Erythroblast (primary cell): ENCODE measurements around the gene UBXN1.

Experiments
- DNase-seq, 2 experiments: peaks; one replicate each; lab custom pipeline; 2025; lab: John Stamatoyannopoulos, UW
- GATA1 ChIP-seq: IDR thresholded peaks from 2 replicates; pipeline ENCODE4 v1.6.1; 2011; ENCODE audit warnings: low read depth, mild to moderate bottlenecking, control low read depth, low read length, moderate library complexity
- POLR2A ChIP-seq: IDR thresholded peaks from 2 replicates; pipeline ENCODE4 v1.6.1; 2011; ENCODE audit warnings: mild to moderate bottlenecking, low read length

UBXN1 gene, protein sequence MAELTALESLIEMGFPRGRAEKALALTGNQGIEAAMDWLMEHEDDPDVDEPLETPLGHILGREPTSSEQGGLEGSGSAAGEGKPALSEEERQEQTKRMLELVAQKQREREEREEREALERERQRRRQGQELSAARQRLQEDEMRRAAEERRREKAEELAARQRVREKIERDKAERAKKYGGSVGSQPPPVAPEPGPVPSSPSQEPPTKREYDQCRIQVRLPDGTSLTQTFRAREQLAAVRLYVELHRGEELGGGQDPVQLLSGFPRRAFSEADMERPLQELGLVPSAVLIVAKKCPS

DNA sequence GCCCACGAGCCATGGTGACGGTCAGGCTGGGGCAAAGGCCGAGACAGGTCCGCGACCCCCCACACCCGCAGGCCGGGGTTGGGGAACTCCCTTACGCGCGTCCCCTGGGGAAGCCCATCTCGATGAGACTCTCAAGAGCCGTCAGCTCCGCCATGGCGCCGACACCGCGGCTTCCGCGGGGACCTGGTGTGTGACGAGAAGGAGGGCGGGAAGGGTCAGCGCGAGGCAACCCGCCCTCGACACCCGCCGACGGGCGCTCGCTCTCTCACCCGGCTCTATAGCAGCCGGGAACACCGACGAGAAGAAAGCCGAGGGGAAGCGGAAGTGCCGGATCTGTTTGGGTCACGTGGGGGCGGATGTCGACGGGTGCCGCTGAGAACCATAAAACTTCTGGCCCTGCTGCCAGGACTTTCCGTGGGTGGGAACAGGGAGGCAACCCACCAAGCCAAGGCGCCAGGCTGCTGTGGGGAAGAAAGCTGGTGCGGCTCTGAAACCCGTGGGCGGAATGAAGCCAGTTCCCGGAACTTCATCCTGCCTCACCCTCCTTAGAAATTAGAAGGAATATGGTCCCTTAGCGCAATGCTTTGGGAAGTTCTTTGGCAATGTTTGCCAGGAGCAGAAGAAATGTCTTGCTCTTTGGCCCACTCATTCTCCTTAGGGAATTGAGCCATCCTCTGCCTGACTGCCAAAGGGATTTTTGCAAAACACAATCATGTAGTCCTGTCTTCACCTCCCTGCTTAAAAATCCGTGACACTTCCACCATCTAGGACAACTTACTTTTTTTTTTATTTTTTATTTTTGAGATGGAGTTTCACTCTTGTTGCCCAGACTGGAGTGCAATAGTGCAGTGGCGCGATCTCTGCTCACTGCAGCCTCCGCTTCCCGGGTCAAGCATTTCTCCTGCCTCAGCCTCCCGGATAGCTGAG, at the start of gene UBXN1:
Gene UBXN1 (minus strand): TSS at position 304 of the 927 bp plus-strand sequence. CDS start 150 bp downstream, at position 154.
- peak; percentile 89 to 90 for DNase-seq

DNA sequence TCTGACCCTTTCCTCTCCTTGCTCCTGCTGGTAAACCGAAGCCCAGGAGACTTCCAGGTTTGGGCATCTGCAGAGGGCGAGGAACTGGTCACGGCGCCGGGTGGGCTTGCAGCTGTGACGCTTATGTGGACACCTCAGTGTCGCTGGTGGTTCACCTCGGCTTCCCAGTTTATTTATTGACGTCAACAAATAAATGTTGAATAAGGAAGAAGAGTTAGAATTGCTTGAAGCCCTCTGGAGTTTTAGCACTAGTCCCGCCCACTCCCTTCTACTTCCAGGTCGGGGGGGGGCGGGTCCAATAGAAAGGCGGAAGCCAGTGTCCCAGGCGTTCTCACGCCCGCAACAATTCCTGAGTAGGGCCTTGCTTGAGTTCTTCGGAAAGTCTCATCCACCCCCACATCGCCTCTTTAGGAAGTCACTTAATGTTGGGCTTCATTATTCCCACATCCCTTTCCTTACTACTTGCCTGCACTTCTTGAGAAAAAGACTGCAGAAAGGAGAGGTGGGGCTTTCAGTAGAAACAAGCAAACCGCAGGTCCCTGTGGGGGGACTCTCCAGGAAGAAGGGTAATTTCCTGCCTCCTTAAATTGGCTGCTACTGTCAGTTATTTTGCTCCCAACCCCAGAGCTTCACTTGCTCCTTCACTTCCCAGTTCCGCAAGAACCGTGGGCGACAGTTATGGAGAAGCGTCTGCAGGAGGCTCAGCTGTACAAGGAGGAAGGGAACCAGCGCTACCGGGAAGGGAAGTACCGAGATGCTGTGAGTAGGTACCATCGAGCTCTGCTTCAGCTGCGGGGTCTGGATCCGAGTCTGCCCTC, 49.5 kb upstream of the UBXN1 start, which contains the start of gene TTC9C:
Gene TTC9C (plus strand): TSS at position 316 of the 818 bp plus-strand sequence. CDS start 363 bp downstream, at position 679.
- DNase-seq: peak; percentile 88 to 91
- no peak for TF ChIP-seq GATA1
- TF ChIP-seq POLR2A: peak; percentile 67

More for the DNA sequence above, at the start of gene UBXN1:
- peak; percentile 88 for TF ChIP-seq POLR2A
- TF ChIP-seq GATA1: no peak

DNA sequence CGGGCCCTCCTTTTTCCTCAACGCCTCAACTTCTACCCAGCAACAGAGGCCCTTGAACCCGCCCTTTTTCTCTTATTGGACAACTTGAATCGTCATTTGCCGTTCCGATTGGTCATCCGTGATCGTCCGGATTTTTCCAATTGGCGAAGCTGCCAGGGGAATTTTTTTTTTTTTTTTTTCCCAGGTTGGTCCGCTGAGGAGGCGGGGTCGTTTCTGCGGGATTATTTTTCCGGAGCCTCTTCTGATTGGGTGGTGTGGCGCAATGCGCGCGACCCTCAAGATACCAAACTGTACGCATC, 48.9 kb upstream of the UBXN1 start:
- peak; percentile 96 to 97 for DNase-seq
- TF ChIP-seq GATA1: no peak
- no peak for TF ChIP-seq POLR2A

DNA sequence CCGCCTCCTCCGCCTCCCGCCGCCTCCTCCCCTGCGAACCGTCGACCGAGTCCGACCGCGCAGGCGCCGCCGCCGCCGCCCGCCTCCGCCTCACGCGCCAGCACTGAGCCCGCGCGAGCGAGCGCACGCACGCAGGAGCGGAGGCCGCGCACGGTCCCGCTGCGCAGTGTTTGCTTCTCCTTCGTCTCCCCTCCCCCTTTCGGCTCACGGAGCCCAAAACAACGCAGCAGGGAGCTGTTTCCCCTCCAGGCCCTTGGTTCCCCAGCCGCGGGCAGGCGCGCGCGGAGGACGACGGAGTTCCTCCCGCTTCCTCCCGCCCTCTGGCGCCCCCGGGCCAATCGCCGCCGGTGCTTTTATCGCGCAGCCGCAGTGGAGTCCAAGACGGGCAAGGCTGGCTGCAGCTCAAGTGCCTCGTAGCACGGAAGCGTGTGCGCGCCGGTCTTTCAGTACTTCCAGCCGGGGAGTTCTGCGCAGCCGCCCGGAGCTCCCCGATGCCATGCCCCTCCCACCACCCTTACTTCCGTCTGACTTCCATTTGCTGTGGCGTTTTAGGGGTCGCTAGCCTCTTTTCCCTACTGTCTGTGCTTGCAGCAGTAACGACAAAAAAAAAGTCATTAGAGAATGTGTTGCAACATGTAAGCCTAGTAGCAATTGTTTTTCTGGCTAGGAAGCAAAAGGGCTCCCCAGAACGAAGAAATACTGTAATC, 48.4 kb upstream of the UBXN1 start, which contains the start of gene HNRNPUL2:
Gene HNRNPUL2 (minus strand): TSS at position 293 of the 707 bp plus-strand sequence. CDS start 301 bp downstream, outside the sequence.
- TF ChIP-seq GATA1 (no peak), POLR2A (peak; percentile 97)
- peak; percentile 99 for DNase-seq

DNA sequence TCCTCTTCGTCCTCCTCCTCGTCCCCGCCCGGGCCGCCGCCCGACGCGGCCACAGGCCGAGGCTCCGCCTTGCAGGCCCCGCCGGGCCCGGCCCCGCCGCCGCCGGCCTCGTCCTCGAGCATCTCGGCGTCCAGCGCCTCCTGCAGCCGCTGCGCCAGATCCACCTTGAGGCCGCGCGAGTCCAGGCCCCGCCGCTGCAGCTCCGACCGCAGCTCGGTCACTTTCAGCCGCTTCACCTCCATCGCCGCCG, 48.0 kb upstream of the UBXN1 start:
- DNase-seq: no peak
- TF ChIP-seq POLR2A (no peak), GATA1 (no peak)

DNA sequence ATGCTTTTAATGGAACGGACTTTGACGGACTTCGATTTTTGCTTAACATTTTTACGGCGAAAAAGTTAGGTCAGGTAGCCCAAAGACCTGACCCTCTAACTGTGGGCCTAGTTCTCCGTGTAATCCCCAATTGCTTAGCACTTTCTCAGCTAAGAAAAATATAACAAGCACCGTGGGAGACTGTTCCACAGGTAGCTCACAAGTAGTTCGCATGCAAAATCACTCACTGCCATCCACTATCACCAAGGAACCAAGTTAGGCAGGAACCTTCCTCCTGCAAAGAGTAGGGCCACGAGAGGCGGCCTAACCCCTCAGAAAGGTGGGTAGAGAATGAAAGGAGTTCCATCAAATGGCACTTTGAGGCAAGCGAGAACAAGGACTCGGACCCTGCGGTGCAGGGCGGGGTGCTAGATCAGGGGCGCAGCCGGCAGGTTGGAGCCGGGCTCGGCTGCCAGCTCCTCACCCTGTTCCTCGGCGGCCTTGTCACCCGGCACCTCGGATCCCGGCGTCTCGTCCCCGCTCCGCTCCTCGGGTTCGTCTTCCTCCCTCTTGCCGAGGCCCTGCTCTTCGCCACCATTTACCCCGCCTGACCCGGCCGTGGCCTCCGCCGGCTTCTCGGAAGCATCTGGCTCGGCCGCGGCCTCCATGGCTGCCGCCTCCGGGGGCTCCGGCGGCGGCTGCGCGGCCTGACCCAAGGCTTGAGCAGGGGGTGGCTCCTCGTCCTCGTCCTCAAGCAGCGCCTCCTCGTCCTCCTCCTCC, 47.5 kb upstream of the UBXN1 start:
- no peak for DNase-seq

DNA sequence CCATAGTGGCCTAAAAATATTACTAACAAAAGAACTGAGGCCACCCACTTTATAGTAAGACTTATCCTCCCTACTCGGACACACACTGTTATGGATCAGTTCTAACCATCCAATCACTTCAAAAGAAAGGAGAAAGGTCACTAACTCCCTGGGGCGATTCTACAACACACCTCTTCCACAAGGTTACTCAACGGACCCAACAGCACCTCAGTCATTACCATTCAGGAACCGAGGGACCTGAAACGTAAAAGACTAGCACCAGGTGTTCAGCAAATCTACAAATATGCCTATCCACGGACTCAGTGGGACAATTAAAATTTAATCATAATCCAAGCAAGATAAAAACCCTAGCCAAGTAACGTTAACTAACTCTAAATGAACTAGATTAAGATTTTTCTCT, 46.8 kb upstream of the UBXN1 start:
- DNase-seq: peak in 1 of 2 experiments; percentile 54
- TF ChIP-seq GATA1 (no peak), POLR2A (no peak)

More for the DNA sequence above, 47.5 kb upstream of the UBXN1 start:
- TF ChIP-seq GATA1: no peak

DNA sequence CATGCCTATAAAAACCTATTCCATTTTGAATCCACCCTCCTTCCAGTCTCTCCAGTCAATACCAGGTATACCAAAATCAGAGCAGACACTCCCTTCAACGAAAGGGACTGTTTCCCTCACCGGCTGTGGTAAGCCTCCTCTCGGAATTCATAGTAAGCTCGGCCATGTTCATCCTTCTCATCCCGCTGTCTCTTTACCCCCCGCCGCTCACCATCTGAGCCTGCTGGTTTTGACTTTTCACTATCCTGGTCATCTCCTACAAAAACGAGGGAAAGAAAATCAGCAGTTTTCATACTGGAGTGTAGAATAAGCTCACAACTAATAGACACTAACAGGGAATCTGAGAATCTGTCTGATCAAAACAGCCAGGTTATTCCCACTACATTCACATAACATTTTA, 45.3 kb upstream of the UBXN1 start:
- no peak for TF ChIP-seq GATA1
- TF ChIP-seq POLR2A: no peak
- DNase-seq: no peak

DNA sequence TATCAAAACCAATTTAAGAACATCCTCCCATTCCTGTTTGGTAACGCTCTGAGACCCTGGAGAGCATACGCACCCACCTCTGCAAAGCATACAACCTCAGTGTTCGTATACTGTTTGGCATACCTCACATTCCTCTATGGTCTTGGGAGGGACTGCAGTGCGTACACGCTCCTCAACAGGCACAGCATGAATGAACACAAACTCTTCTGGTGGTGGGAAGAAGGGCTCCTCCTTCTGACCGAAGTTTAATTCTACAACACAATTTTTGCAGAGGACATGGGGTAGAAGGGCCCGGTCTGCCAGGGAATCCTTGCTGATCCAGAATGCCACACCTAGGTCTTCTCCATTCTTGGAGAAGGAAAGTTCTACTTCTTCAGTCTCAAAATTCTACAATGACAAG, 43.1 kb upstream of the UBXN1 start:
- DNase-seq: peak in 1 of 2 experiments; percentile 24
- TF ChIP-seq POLR2A (no peak), GATA1 (no peak)

DNA sequence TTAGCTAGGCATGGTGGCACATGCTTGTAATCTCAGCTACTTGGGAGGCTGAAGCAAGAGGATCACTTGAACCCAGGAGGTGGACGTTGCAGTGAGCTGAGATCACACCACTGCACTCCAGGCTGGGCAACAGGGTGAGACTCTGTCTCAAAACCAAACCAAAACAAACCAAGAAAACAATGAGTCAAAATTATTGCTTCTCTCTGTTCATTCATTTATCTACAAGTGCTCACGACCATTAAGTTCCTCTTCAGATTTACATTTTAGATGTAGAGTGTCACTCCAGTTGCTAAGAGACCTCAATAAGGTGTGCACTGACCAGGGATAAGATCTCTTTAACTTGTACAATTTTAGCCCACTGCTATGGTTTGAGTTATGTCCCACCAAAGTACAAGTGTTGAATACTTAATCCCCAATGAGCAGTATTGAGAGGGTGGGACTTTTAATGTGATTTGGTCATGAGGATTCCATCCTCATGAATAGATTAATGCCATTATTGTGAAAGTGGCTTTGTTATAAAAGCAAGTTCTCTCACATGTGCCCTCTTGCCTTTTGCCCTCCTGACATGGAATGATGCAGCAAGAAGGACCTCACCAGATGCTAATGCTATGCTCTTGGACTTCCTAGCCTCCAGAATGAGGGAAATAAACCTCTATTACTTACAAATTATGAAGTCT, 40.6 kb upstream of the UBXN1 start:
- TF ChIP-seq POLR2A: no peak
- TF ChIP-seq GATA1: no peak
- DNase-seq: no peak

DNA sequence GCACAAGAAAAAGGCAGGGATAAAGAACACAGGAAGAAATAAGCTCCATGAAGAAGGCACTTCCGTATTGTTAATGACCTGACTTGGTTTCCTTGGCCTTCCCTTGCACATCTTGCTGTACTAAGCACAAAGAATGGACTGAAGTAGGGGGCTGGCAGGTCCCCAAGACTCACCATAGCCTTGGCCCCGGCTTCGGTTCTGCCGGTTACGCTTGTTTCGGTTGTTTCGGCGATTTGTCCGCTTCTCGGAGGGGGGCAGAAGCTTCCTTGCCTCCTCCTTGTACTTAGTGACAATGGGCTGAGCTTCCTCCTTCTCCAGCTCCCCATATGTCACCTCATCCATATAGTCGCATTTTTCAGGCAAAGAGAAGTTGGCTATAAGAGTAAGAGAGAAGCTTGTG, 37.9 kb upstream of the UBXN1 start:
- TF ChIP-seq POLR2A: no peak
- TF ChIP-seq GATA1: no peak

DNA sequence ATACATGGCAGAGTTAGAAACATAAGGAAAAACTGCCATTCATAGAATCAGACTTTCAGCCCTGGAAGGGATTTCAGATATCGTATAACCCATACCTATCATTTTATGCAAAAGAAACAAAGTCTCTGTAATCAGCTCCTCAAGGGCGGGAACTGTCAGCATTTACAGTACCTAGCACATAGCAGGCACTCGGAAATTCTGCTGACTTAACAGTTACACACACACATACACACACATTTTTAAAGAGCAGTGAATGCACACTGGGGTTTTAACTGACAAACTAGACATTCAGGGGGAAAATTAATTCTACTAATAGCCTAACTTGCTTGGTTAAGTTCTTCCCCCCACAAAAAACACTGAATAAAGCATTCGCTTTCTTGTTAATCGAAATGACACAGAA, 37.3 kb upstream of the UBXN1 start:
- DNase-seq: no peak
- TF ChIP-seq GATA1 (no peak), POLR2A (no peak)

More for the DNA sequence above, 37.9 kb upstream of the UBXN1 start:
- DNase-seq: no peak
